GM04504 (cell line): ENCODE data around the gene LMNTD1.

Experiments used
- DNase-seq: peaks from one replicate; pipeline ENCODE4 v3.0.0-alpha.2; 2012; ENCODE audit warnings: low read depth

The LMNTD1 gene

GRCh38 chr12:25552681-25553080 lies 402 bp downstream of the LMNTD1 start:
- DNase-seq: no peak

DNA sequence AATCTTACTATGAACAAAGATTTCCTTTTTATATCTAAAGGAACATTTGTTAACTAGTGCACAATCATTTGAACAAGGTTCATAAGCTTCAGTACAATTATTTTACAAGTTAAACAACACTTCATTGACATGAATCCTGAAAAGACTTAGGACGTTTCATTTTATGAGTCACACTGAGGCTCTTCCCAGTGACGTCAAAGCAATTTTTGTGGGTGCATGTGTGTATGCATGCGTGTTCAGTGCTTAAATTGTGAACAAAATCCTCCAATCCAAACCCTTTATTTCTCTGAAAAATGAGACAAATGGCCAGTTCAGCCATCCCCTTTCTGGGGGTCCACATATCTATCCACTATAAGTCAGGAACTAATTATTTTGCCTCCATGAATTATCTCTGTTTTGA lies 2.9 kb downstream of the LMNTD1 start:
- DNase-seq: no peak

DNA sequence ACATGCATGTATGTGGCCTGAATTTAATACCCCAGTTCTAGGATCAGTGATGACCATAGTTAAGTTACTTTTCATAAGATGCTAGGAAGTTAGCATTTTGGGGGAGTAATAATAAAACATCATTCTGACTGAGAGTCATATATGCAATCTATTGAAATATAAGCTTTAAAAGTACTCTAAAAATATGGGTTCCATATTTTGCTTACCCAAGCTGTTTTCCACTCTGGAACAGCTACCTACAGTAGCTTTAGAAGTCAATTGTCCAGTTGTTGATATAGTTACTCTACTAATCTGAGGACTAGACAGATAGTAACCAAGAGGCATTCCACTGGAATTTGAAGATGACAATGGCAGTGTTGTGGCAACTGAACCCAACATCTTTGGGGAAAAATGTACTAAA lies 4.0 kb downstream of the LMNTD1 start:
- DNase-seq: no peak

DNA sequence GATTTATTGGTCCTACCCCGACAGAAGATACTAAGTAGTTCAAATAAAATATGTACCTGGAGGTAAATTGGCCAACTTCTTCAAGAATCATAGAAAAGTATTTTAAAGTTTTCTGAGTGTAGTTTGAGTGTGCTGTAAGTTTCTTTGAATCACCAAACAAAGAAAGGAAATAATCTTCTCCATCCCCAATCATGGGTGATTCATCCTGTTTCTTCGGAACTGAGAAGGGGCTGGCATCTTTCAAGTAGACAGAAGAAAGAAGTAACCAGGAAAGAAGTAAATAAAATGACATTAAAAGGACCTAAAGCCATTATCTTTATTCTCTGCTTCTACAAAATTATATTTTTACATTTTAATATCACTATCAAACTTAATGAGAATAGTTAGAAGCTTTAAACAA lies 6.8 kb downstream of the LMNTD1 start:
- DNase-seq: no peak

GRCh38 chr12:25533150-25533549 lies 19.9 kb downstream of the LMNTD1 start:
- no peak for DNase-seq

- DNase-seq: no peak
These were observed 21.5 kb downstream of the LMNTD1 start for GRCh38 chr12:25531502-25532052.

GRCh38 chr12:25529738-25530137 lies 23.3 kb downstream of the LMNTD1 start:
- DNase-seq: no peak

DNA sequence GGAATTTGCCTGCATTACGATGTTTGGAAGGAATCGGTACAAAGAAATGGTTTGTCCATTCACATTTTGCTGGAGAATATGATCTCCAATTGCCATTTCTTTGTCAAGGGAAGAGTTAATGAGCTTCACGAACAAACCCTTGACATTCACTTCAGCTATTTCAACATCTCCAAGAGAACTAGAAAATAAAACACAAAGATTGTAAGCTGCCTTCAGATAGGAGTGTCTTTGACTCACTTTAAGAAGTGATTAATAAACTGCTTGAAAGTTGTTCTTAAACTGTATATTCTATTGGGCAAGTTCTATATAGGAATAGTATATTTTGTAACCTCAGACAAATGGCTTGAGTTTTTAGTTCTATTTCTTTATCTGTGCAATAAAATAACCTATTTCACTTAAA lies 26.3 kb downstream of the LMNTD1 start:
- no peak for DNase-seq

DNA sequence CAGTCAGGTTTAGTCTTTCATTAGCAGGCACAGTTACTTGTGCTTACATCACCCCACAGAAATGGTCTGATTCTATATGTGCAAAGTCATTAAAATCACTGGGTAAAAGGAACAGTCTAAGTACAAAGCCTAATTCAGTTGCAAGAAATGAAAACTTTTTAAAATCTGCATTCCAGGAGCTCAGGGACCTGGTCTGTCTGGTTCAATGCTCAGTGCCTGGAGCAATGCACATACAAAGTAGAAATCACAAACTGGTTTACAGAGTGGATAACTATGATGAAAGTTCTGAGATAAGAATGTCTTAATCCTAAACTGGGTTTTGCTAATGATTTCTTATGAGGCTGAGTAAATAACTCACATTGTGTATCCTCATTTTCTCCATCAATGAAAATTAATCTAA lies 28.7 kb downstream of the LMNTD1 start:
- DNase-seq: no peak

DNA sequence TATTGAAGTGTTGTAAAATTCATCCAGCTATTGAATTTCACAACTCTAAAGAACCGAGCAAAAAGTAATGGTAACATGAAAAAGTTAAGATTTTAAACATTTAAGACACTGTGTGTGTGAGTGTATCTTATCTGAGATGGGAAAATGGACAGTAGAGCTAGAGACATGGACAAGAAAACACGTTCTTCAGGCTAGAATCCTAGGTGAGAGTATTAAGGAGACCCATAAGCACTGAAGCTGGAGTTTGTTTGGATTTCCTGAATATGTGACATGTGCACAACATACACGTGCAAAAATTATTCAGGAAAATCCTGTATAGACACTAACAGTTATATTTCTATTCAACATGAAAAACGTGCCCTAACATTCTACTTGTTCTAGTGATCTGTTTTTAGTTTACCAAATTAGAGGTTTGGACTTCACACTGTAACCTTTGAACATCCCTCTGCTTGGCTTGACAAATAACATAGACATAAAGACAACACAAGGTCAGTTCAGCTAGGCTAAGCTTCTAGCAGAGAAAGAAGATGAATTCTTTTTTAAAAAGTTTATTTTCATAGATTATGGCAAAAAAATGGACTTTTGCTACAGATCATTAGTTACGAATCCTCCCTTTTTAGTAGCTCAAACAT lies 31.3 kb downstream of the LMNTD1 start:
- no peak for DNase-seq

GRCh38 chr12:25518512-25518911 lies 34.6 kb downstream of the LMNTD1 start:
- no peak for DNase-seq

- DNase-seq: no peak
These were observed 48.3 kb downstream of the LMNTD1 start for GRCh38 chr12:25504744-25505143.

DNA sequence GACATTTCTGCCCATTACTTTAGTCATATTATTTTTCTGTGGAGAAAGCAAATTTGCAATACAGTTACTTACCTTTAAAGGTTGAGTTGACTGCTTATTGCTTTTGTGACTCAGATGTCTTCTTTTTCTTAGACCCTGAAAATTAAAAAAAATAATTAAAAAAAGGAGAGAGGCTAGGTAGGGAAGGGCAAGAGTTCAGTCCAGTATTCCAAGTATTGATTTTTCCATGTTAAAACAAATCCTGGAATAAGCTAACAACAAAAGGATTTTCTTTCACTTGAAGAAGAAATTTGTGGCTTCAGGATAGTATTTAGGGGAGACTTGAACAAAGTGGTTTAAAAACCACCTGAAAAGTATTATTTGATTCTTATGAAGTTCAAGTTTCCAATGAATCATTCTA lies 49.4 kb downstream of the LMNTD1 start:
- no peak for DNase-seq

GRCh38 chr12:25502596-25502995 lies 50.5 kb downstream of the LMNTD1 start:
- no peak for DNase-seq

GRCh38 chr12:25502118-25502517 lies 51.0 kb downstream of the LMNTD1 start:
- no peak for DNase-seq

DNA sequence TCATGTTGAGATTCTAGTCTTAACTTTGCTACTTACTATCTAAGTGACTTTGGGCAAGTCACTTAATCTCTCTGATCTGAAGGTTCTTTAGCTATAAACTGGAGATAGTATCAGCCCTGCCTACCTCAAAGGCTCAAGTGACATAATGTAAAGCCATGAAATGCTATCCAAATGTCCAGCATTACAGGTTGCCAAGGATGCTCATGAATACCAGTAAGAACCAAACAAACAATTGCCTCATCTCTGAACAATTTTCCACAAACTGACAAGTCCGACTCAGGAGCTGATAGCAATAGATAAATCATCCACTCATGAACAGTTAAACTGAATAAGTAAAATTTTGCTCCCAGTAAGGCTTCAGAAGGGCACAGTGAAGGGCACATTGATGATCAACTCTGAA lies 51.5 kb downstream of the LMNTD1 start:
- DNase-seq: no peak

DNA sequence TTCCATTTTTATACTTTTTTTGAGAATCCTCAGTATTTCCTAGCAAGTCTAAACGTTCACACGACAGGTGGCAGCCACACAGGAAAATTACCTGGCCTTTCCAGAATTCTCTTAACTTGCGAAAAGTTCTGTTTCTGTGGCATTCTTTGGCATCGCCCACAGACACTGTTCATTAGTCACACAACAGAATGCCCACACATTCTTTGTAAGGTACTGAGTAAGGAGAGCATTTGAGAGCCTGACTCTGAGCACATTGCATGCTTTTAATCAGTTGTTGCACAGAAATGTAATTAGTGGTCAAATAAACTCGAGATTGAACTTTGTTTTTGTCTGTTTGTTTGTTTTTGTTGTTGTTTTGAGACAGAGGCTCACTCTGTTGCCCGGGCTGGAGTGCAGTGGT lies 52.4 kb downstream of the LMNTD1 start:
- DNase-seq: no peak

- no peak for DNase-seq
These were observed 56.1 kb downstream of the LMNTD1 start for GRCh38 chr12:25497021-25497420.

DNA sequence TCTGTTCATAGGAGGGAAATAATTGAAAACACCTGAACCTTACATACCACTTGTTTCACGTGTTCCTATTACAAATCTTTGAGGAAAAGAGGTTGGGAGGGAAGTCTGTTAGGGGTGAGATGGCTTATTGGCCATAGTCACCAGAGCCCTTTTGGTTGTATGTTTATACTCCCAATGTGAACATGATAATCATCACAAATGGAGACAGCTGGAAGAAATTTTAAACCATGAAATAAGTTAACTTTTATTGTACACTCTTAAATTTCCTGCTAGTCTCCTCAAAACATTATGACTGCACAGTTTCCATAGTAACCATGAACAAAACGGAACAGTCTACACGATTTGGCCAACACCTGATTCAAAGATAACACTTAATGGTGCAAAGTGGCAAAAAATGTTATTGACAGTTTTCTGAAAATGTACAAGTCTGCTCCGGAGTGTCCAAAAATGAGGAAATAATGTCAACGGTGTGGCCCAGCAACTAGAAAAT lies 56.9 kb downstream of the LMNTD1 start:
- DNase-seq: no peak

GRCh38 chr12:25495331-25496097 lies 57.6 kb downstream of the LMNTD1 start:
- no peak for DNase-seq

DNA sequence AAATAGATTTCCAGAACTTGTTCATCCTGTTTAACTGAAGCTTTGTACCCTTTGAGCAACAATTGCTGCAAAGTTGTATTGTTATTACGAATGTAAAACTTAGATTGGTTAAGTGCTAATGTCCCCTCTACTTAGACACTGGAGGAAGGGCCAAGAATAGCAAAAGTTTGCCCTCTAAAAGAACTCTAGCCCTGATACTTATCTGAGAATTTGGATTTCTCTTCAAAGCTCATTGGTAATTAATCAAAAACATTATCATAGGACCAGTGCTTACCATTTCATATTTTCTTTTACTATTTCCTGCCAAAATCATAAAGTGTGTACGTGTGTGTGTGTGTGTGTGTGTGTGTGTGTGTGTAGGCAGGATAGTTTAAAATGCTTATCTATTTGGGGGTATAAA lies 58.2 kb downstream of the LMNTD1 start:
- DNase-seq: no peak

DNA sequence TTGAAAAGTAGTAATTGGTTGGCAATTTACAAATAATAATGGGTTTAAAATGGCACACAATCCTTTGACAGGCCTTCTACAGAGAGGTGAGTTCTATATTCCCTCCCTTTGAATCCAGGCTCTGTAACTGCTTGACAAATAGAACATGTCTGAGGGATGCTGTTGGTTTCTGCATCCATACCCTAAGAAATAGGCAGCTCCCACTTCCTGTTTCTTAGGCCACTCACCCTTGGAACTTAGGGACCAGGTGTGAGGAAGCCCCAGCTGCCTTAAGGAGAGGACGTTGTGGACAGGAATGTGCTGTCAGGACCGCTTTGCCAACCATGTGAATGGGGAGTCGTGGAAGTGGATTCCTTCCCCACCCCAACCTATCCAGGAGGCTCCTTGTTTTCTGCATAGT lies 59.4 kb downstream of the LMNTD1 start:
- no peak for DNase-seq
